MCF 10A (cell line): ENCODE data around the gene KIRREL3. TPM values are rescaled to one million over a fixed set of nuclear protein-coding genes. Genes with fewer than 3 reads are reported as not detected.

ENCODE experiments used
- BruUV-seq: library from RNA; stranded (reverse); fragments of 400-500 nt; replicated peaks from 2 replicates; lab custom pipeline; 2021; lab: Mats Ljungman, UMichigan
- CTCF ChIA-PET: fragments of 300-600 bp; sonication (Branson Sonifier 250); formaldehyde crosslinking; extraction: SDS; loops from one replicate; lab custom pipeline; 2021; ENCODE audit warnings: antibody characterized with exemption, inconsistent platforms; lab: Yijun Ruan, JAX
- POLR2A ChIA-PET: fragments of 300-600, 350-650 bp; sonication (Branson Sonifier 250); formaldehyde crosslinking; extraction: SDS; loops from one replicate; lab custom pipeline; 2020; ENCODE audit warnings: antibody characterized with exemption, inconsistent platforms; lab: Yijun Ruan, JAX
- DNase-seq: peaks from one replicate; pipeline ENCODE4 v3.0.0-alpha.2; 2018; ENCODE audit not compliant: unreplicated experiment
- H3K27ac Mint-ChIP-seq: one replicate; pipeline ENCODE4 v1.8.0; 2022; ENCODE audit warnings: mild to moderate bottlenecking, low read depth, mixed read lengths; ENCODE audit not compliant: unreplicated experiment
- H3K27me3 Mint-ChIP-seq: one replicate; pipeline ENCODE4 v1.8.0; 2022; ENCODE audit warnings: mixed read lengths; ENCODE audit not compliant: insufficient read depth, unreplicated experiment
- H3K36me3 Mint-ChIP-seq: one replicate; pipeline ENCODE4 v1.8.0; 2022; ENCODE audit warnings: mild to moderate bottlenecking, moderate library complexity, mixed read lengths; ENCODE audit not compliant: insufficient read depth, unreplicated experiment
- H3K4me1 Mint-ChIP-seq: one replicate; pipeline ENCODE4 v1.8.0; 2022; ENCODE audit warnings: mixed read lengths; ENCODE audit not compliant: insufficient read depth, unreplicated experiment
- H3K4me3 Mint-ChIP-seq: one replicate; pipeline ENCODE4 v1.8.0; 2022; ENCODE audit warnings: mild to moderate bottlenecking, moderate library complexity, mixed read lengths; ENCODE audit not compliant: unreplicated experiment
- H3K9me3 Mint-ChIP-seq: one replicate; pipeline ENCODE4 v1.8.0; 2022; ENCODE audit warnings: mixed read lengths; ENCODE audit not compliant: unreplicated experiment
- CTCF ChIP-seq: fragments of 200-600 bp; IDR thresholded peaks from one replicate; pipeline ENCODE4 v1.8.0; 2022; ENCODE audit warnings: antibody characterized with exemption, mild to moderate bottlenecking; ENCODE audit not compliant: unreplicated experiment
- intact Hi-C: fragments of 100-400 bp; cut with micrococcal nuclease; formaldehyde crosslinking; loops from 2 replicates; pipeline ENCODE4 v1.14.1; 2022
- total RNA-seq: library from RNA; stranded (reverse); gene quantifications from 2 replicates; pipeline ENCODE4 v1.2.3, GENCODE V29; 2022

KIRREL3 gene
- total RNA-seq, 1 experiment from 2014 or later, result not detected

GRCh38 chr11:127035824-127036223 is 35.3 kb upstream of the KIRREL3 start:
- no peaks in the 10 kb centered on the region for H3K36me3 Mint-ChIP-seq
- H3K9me3 Mint-ChIP-seq, result peaks cover 39% of the 10 kb centered on the region
- no peaks in the 10 kb centered on the region for H3K4me1 Mint-ChIP-seq
- no peaks in the 10 kb centered on the region for H3K27me3 Mint-ChIP-seq
- no TSS peak for BruUV-seq
- DNase-seq, result no peak
- no peak overlapping the region for H3K27ac Mint-ChIP-seq
- intact Hi-C loops, result no loop called here
- no peak overlapping the region for H3K4me3 Mint-ChIP-seq
- ChIA-PET CTCF (interaction anchor here (0.9 kb wide), 1 partner anchor 45 kb away, joined by 3 read pairs; no protein-coding TSS in a partner anchor), POLR2A (no interaction called here)
- no peak for TF ChIP-seq CTCF

GRCh38 chr11:127034973-127035372 is 34.4 kb upstream of the KIRREL3 start:
- DNase-seq, result no peak
- CTCF ChIA-PET, result no interaction called here
- no TSS peak for BruUV-seq
- H3K9me3 Mint-ChIP-seq, result peaks cover 39% of the 10 kb centered on the region
- no peaks in the 10 kb centered on the region for H3K27me3 Mint-ChIP-seq
- no peak for TF ChIP-seq CTCF
- intact Hi-C loops, result no loop called here
- H3K27ac Mint-ChIP-seq, result no peak overlapping the region
- H3K36me3 Mint-ChIP-seq, result no peaks in the 10 kb centered on the region
- no peak overlapping the region for H3K4me3 Mint-ChIP-seq
- POLR2A ChIA-PET, result no interaction called here
- H3K4me1 Mint-ChIP-seq, result no peaks in the 10 kb centered on the region

GRCh38 chr11:127028648-127029047 is 28.1 kb upstream of the KIRREL3 start:
- BruUV-seq, result no TSS peak
- intact Hi-C loops, result no loop called here
- no peak for TF ChIP-seq CTCF
- CTCF ChIA-PET, result no interaction called here
- H3K4me3 Mint-ChIP-seq, result no peak overlapping the region
- no peaks in the 10 kb centered on the region for H3K36me3 Mint-ChIP-seq
- no peak overlapping the region for H3K27ac Mint-ChIP-seq
- POLR2A ChIA-PET, result no interaction called here
- DNase-seq, result no peak
- H3K9me3 Mint-ChIP-seq, result peaks cover 13% of the 10 kb centered on the region
- H3K27me3 Mint-ChIP-seq, result no peaks in the 10 kb centered on the region
- no peaks in the 10 kb centered on the region for H3K4me1 Mint-ChIP-seq

GRCh38 chr11:127027789-127028188 is 27.2 kb upstream of the KIRREL3 start:
- H3K9me3 Mint-ChIP-seq, result peaks cover 4% of the 10 kb centered on the region
- intact Hi-C loops, result no loop called here
- no peak for TF ChIP-seq CTCF
- no peak overlapping the region for H3K27ac Mint-ChIP-seq
- no peak overlapping the region for H3K4me3 Mint-ChIP-seq
- DNase-seq, result no peak
- H3K36me3 Mint-ChIP-seq, result no peaks in the 10 kb centered on the region
- ChIA-PET CTCF (no interaction called here), POLR2A (no interaction called here)
- no TSS peak for BruUV-seq
- no peaks in the 10 kb centered on the region for H3K4me1 Mint-ChIP-seq
- H3K27me3 Mint-ChIP-seq, result no peaks in the 10 kb centered on the region
